H9 (cell line): ENCODE data around the gene ITM2B. TPM values are rescaled to one million over a fixed set of nuclear protein-coding genes. Genes with fewer than 3 reads are reported as not detected.

Source experiments
- DNase-seq: peaks from one replicate; pipeline ENCODE4 v3.0.0-alpha.2; 2017
- H2AFZ ChIP-seq: one replicate; pipeline ENCODE4 v1.6.1; 2013; ENCODE audit warnings: mild to moderate bottlenecking, low read length, control low read depth, moderate library complexity
- H2AK5ac ChIP-seq: 2 replicates; pipeline ENCODE4 v1.6.1; 2013; ENCODE audit warnings: low read length, control low read depth, mixed read lengths; ENCODE audit not compliant: insufficient read length
- H2BK120ac ChIP-seq: one replicate; pipeline ENCODE4 v1.6.1; 2013; ENCODE audit warnings: low read depth, mild to moderate bottlenecking, low read length, control low read depth, inconsistent platforms; ENCODE audit not compliant: poor library complexity, severe bottlenecking
- H2BK12ac ChIP-seq: 2 replicates; pipeline ENCODE4 v1.6.1; 2013; ENCODE audit warnings: low read length, control low read depth, mixed read lengths, low read depth; ENCODE audit not compliant: insufficient read length
- H2BK15ac ChIP-seq: 2 replicates; pipeline ENCODE4 v1.6.1; 2013; ENCODE audit warnings: low read depth, low read length, control low read depth
- H2BK20ac ChIP-seq: one replicate; pipeline ENCODE4 v1.6.1; 2013; ENCODE audit warnings: low read depth, mild to moderate bottlenecking, low read length, control low read depth, inconsistent platforms; ENCODE audit not compliant: poor library complexity, severe bottlenecking
- H2BK5ac ChIP-seq: 2 replicates; pipeline ENCODE4 v1.6.1; 2013; ENCODE audit warnings: low read length, control low read depth, mixed read lengths; ENCODE audit not compliant: insufficient read length
- H3K14ac ChIP-seq: 2 replicates; pipeline ENCODE4 v1.6.1; 2013; ENCODE audit warnings: low read length, control low read depth; ENCODE audit not compliant: insufficient read depth
- H3K18ac ChIP-seq: 2 replicates; pipeline ENCODE4 v1.6.1; 2013; ENCODE audit warnings: low read depth, mild to moderate bottlenecking, mixed read lengths, low read length, control low read depth; ENCODE audit not compliant: insufficient read length
- H3K23ac ChIP-seq: 2 replicates; pipeline ENCODE4 v1.6.1; 2013; ENCODE audit warnings: low read length, control low read depth, mixed read lengths, low read depth; ENCODE audit not compliant: insufficient read length
- H3K23me2 ChIP-seq: 2 replicates; pipeline ENCODE4 v1.6.1; 2013; ENCODE audit warnings: low read depth, mild to moderate bottlenecking, mixed read lengths, low read length, control low read depth; ENCODE audit not compliant: insufficient read length, poor library complexity, severe bottlenecking
- H3K27ac ChIP-seq: 2 replicates; pipeline ENCODE4 v1.5.1; 2013; ENCODE audit warnings: low read length, control low read depth, mixed read lengths, low read depth; ENCODE audit not compliant: insufficient read length
- H3K27me3 ChIP-seq: 2 replicates; pipeline ENCODE4 v1.6.1; 2013; ENCODE audit warnings: low read length, control low read depth, inconsistent platforms; ENCODE audit not compliant: insufficient read depth
- H3K4ac ChIP-seq: 2 replicates; pipeline ENCODE4 v1.6.1; 2013; ENCODE audit warnings: low read depth, mild to moderate bottlenecking, control low read depth, inconsistent platforms, low read length, moderate library complexity
- H3K4me1 ChIP-seq: 2 replicates; pipeline ENCODE4 v1.6.1; 2013; ENCODE audit warnings: low read length, control low read depth, inconsistent platforms; ENCODE audit not compliant: insufficient read depth
- H3K4me2 ChIP-seq: 2 replicates; pipeline ENCODE4 v1.6.1; 2013; ENCODE audit warnings: low read length, control low read depth, mixed read lengths; ENCODE audit not compliant: insufficient read length, insufficient read depth
- H3K56ac ChIP-seq: 2 replicates; pipeline ENCODE4 v1.6.1; 2013; ENCODE audit warnings: low read depth, mild to moderate bottlenecking, mixed read lengths, low read length, control low read depth; ENCODE audit not compliant: insufficient read length
- H3K79me1 ChIP-seq: 2 replicates; pipeline ENCODE4 v1.6.1; 2013; ENCODE audit warnings: low read depth, mild to moderate bottlenecking, moderate library complexity, low read length, control low read depth, inconsistent platforms; ENCODE audit not compliant: insufficient read depth, poor library complexity, severe bottlenecking
- H3K79me2 ChIP-seq: 2 replicates; pipeline ENCODE4 v1.6.1; 2013; ENCODE audit warnings: low read length, control low read depth, inconsistent platforms; ENCODE audit not compliant: insufficient read depth
- H3K9ac ChIP-seq: 2 replicates; pipeline ENCODE4 v1.6.1; 2013; ENCODE audit warnings: low read length, control low read depth, mixed read lengths; ENCODE audit not compliant: insufficient read length; ENCODE audit errors: extremely low read depth
- H3K9me3 ChIP-seq: one replicate; pipeline ENCODE4 v1.6.1; 2013; ENCODE audit warnings: low read depth, low read length, inconsistent platforms; ENCODE audit not compliant: control insufficient read depth
- H3T11ph ChIP-seq: one replicate; pipeline ENCODE4 v1.6.1; 2013; ENCODE audit warnings: mild to moderate bottlenecking, low read length, control low read depth, inconsistent platforms
- H4K20me1 ChIP-seq: one replicate; pipeline ENCODE4 v1.6.1; 2013; ENCODE audit not compliant: control insufficient read depth, insufficient read length, insufficient read depth
- H4K5ac ChIP-seq: 2 replicates; pipeline ENCODE4 v1.6.1; 2013; ENCODE audit warnings: low read depth, mild to moderate bottlenecking, mixed read lengths, low read length, control low read depth; ENCODE audit not compliant: insufficient read length
- H4K8ac ChIP-seq: replicated peaks from 2 replicates; pipeline ENCODE4 v1.6.1; 2013; ENCODE audit warnings: low read length, control low read depth, mixed read lengths, low read depth; ENCODE audit not compliant: insufficient read length
- H4K91ac ChIP-seq: 2 replicates; pipeline ENCODE4 v1.6.1; 2013; ENCODE audit warnings: low read depth, mild to moderate bottlenecking, moderate library complexity, mixed read lengths, low read length, control low read depth; ENCODE audit not compliant: insufficient read length
- H3K27ac Mint-ChIP-seq, 3 experiments: 2 replicates in 2 of 3; 3 replicates in 1 of 3; pipeline ENCODE4 v1.8.0; 2020 to 2021; ENCODE audit warnings: mixed read lengths in 3 of 3, mild to moderate bottlenecking in 1 of 3, moderate library complexity in 1 of 3
- H3K27me3 Mint-ChIP-seq: 2 replicates; pipeline ENCODE4 v1.8.0; 2021; ENCODE audit warnings: low read depth, mild to moderate bottlenecking, moderate library complexity, mixed read lengths
- H3K36me3 Mint-ChIP-seq, 3 experiments: 2 replicates in 2 of 3; 3 replicates in 1 of 3; pipeline ENCODE4 v1.8.0; 2020 to 2021; ENCODE audit warnings: low read depth in 3 of 3, mixed read lengths in 3 of 3; ENCODE audit not compliant: insufficient read depth in 1 of 3
- H3K4me1 Mint-ChIP-seq, 2 experiments: 2 replicates each; pipeline ENCODE4 v1.8.0; 2020; ENCODE audit warnings: mixed read lengths in 2 of 2
- H3K4me3 Mint-ChIP-seq, 2 experiments: 2 replicates in 1 of 2; 3 replicates in 1 of 2; pipeline ENCODE4 v1.8.0; 2020 to 2021; ENCODE audit warnings: mild to moderate bottlenecking in 2 of 2, mixed read lengths in 2 of 2, moderate library complexity in 1 of 2
- H3K9me3 Mint-ChIP-seq, 2 experiments: 2 replicates in 1 of 2; 3 replicates in 1 of 2; pipeline ENCODE4 v1.8.0; 2020; ENCODE audit warnings: mild to moderate bottlenecking in 2 of 2, mixed read lengths in 2 of 2, moderate library complexity in 1 of 2
- WGBS: extraction: QIAGEN DNeasy Blood & Tissue Kit; methylation state at CpG from one replicate; pipeline ENCODE4 v1.1.7; 2013; ENCODE audit warnings: missing lambda C conversion rate, low lambda C conversion rate, mixed read lengths; ENCODE audit not compliant: insufficient read length; ENCODE audit errors: extremely low coverage; 5-methylcytosine and 5-hydroxymethylcytosine counted together
- total RNA-seq: library from RNA; stranded (reverse); gene quantifications from 2 replicates; pipeline ENCODE4 v1.2.1, GENCODE V29; 2021
- TF ChIP-seq, protein P1 (sequence below): fragments of 200-600 bp; sonication (generic); conservative IDR thresholded peaks from 3 replicates; pipeline ENCODE4 v1.8.0; 2021; ENCODE audit warnings: antibody characterized with exemption, mild to moderate bottlenecking

The ITM2B gene
- total RNA-seq, 1 experiment from 2014 or later, result 175 TPM

DNA sequence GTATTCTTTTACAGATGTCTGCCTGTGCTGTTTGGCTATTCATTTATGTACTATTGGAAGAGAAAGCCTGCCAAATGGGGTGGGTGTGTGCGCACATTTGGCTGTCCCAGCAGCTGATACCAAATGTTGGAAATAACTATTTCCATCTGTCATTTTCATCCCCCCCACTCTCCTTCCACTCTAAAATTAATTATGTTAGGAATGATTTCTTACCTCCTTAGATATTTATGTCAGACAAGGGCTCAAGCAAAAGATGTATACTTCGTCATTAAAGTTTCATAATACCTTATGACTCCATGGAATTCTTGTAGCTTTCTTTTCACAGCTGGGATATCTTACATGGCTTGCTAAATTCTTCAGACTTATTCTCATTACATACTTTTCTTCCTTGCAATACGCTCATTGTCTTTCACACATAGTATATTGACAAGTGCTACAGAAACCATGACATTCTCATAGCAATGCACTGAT, 18.6 kb downstream of the ITM2B start:
- Histone ChIP-seq H2BK20ac (no peak overlapping the region), H2BK12ac (no peak overlapping the region), H4K8ac (no peak overlapping the region), H3T11ph (no peak overlapping the region), H2AK5ac (no peak overlapping the region), H3K79me1 (peaks cover 3% of the 10 kb centered on the region), H3K27ac (no peak overlapping the region), H3K18ac (no peak overlapping the region), H3K9ac (no peak overlapping the region), H2BK5ac (no peak overlapping the region), H4K91ac (no peak overlapping the region), H3K4ac (no peak overlapping the region), H4K20me1 (no peaks in the 10 kb centered on the region), H3K9me3 (no peaks in the 10 kb centered on the region), H3K56ac (no peak overlapping the region), H2BK120ac (no peak overlapping the region), H3K14ac (no peak overlapping the region), H3K4me2 (no peak overlapping the region), H3K27me3 (no peaks in the 10 kb centered on the region), H3K23ac (no peak overlapping the region), H2BK15ac (no peak overlapping the region), H2AFZ (no peak overlapping the region), H3K4me1 (no peaks in the 10 kb centered on the region), H4K5ac (no peak overlapping the region), H3K23me2 (no peaks in the 10 kb centered on the region), H3K79me2 (no peaks in the 10 kb centered on the region; the same call in 1 of the 2 replicates)
- DNase-seq, result no peak
- Mint-ChIP-seq H3K36me3 (peaks cover 7 to 29% (median 26%) of the 10 kb centered on the region in 3 experiments; a peak in 6 of 7 replicates), H3K27ac (no peak overlapping the region), H3K27me3 (no peaks in the 10 kb centered on the region), H3K4me3 (no peak overlapping the region), H3K9me3 (no peaks in the 10 kb centered on the region), H3K4me1 (no peaks in the 10 kb centered on the region)
- no CpG with 5 or more reads among the region's 3 CpGs for WGBS
- TF ChIP-seq, protein P1, sequence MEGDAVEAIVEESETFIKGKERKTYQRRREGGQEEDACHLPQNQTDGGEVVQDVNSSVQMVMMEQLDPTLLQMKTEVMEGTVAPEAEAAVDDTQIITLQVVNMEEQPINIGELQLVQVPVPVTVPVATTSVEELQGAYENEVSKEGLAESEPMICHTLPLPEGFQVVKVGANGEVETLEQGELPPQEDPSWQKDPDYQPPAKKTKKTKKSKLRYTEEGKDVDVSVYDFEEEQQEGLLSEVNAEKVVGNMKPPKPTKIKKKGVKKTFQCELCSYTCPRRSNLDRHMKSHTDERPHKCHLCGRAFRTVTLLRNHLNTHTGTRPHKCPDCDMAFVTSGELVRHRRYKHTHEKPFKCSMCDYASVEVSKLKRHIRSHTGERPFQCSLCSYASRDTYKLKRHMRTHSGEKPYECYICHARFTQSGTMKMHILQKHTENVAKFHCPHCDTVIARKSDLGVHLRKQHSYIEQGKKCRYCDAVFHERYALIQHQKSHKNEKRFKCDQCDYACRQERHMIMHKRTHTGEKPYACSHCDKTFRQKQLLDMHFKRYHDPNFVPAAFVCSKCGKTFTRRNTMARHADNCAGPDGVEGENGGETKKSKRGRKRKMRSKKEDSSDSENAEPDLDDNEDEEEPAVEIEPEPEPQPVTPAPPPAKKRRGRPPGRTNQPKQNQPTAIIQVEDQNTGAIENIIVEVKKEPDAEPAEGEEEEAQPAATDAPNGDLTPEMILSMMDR, result no peak
